ENCODE measurements around the gene IL4R.

GRCh38 chr16:27399969-27400368 lies 86.2 kb downstream of the IL4R start:
- TF ChIP-seq CHD2 (IDR thresholded peaks at IDR 0.05; ENCODE audit: low read length) (no peak), CTCF (IDR thresholded peaks at IDR 0.05; ENCODE audit: control extremely low read depth in 1 of 3, insufficient read depth in 1 of 3, low read depth in 1 of 3, low read length in 3 of 3) (no peak), JUND (IDR thresholded peaks at IDR 0.05; ENCODE audit: low read length) (no peak)

All from H1 (cell line).